Measurements from ENCODE around the gene RFC3. TPM values are rescaled to one million over a fixed set of nuclear protein-coding genes. Genes with fewer than 3 reads are reported as not detected.

The RFC3 gene
- total RNA-seq, 1 experiment from 2014 or later = 19.0 TPM

DNA sequence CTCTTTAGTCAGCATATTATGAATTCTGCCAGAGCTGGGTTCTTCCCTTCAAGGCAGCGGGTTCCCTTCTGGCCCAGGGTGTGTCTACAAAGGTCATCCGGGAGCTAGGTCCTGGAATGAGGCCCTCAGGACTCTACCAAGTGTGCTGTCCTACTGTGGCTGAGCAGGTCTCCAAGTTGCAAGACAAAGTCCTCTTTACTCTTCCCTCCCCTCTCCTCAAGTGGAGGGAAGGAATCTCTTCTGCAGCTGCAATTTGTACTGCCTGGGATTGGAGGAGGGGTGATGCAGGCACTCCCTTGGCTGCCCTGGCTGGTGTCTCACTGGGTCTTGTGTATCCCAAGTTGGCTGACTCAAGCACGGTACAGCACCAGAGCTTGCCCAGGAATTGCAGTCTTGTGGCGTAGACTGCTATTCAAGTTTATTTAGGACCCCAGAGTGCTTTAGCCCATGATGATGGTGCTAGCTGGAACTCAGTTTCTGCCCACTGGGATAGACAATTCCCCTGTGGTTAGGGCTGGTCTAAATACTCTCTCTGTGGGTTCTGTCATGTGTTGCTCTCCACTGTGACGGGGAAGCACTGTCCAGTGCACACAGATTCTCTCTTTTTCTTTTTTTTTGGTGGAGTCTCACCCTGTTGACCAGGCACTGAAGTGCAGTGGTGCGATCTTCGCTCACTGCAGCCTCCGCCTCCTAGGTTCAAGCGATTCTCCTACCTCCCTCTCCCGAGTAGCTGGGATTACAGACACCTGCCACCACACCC is 28.5 kb downstream of the RFC3 start:
- Histone ChIP-seq H3K9me3 (ENCODE audit: control insufficient read depth, insufficient read depth, low read depth, low read length) (no peaks in the 10 kb centered on the region), H3K36me3 (ENCODE audit: control insufficient read depth, insufficient read depth, low read length) (no peaks in the 10 kb centered on the region), H3K27ac (ENCODE audit: low read length) (no peak overlapping the region), H3K4me1 (ENCODE audit: control insufficient read depth, insufficient read depth, low read length) (no peaks in the 10 kb centered on the region), H3K27me3 (ENCODE audit: control insufficient read depth, insufficient read depth, low read length) (no peaks in the 10 kb centered on the region), H3K4me3 (ENCODE audit: low read depth in 2 of 2, low read length in 2 of 2) (no peak overlapping the region)
- intact Hi-C loops (cut with micrococcal nuclease; ENCODE audit: unreplicated experiment) (no loop called here), in situ Hi-C loops (cut with HindIII; ENCODE audit: low pct_unique_long_range_greater_than_20kb, low sequenced_read_pairs) (no loop called here)
- ATAC-seq (no peak), DNase-seq (ENCODE audit: low read depth, low spot score) (no peak)
- ChIA-PET CTCF (no interaction called here), POLR2A (no interaction called here)
- TF ChIP-seq CTCF (IDR thresholded peaks at IDR 0.05) (no peak), POLR2AphosphoS5 (IDR thresholded peaks at IDR 0.05; ENCODE audit: low read depth, low read length) (no peak), TCF7L2 (IDR thresholded peaks at IDR 0.05; ENCODE audit: low read depth, low read length) (no peak), SIN3A (IDR thresholded peaks at IDR 0.05; ENCODE audit: borderline replicate concordance, insufficient read depth, low read depth, low read length) (no peak)
- TF ChIP-seq, protein P1, sequence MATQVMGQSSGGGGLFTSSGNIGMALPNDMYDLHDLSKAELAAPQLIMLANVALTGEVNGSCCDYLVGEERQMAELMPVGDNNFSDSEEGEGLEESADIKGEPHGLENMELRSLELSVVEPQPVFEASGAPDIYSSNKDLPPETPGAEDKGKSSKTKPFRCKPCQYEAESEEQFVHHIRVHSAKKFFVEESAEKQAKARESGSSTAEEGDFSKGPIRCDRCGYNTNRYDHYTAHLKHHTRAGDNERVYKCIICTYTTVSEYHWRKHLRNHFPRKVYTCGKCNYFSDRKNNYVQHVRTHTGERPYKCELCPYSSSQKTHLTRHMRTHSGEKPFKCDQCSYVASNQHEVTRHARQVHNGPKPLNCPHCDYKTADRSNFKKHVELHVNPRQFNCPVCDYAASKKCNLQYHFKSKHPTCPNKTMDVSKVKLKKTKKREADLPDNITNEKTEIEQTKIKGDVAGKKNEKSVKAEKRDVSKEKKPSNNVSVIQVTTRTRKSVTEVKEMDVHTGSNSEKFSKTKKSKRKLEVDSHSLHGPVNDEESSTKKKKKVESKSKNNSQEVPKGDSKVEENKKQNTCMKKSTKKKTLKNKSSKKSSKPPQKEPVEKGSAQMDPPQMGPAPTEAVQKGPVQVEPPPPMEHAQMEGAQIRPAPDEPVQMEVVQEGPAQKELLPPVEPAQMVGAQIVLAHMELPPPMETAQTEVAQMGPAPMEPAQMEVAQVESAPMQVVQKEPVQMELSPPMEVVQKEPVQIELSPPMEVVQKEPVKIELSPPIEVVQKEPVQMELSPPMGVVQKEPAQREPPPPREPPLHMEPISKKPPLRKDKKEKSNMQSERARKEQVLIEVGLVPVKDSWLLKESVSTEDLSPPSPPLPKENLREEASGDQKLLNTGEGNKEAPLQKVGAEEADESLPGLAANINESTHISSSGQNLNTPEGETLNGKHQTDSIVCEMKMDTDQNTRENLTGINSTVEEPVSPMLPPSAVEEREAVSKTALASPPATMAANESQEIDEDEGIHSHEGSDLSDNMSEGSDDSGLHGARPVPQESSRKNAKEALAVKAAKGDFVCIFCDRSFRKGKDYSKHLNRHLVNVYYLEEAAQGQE (IDR thresholded peaks at IDR 0.05; ENCODE audit: insufficient read depth in 1 of 2, low read depth in 2 of 2, low read length in 1 of 2) = no peak
- BruUV-seq (replicated peaks) = no TSS peak

GRCh38 chr13:33849211-33849610 is 31.3 kb downstream of the RFC3 start:
- POLR2A ChIA-PET = no interaction called here
- H3K27ac ChIP-seq (ENCODE audit: low read length) = no peak overlapping the region
- no peak for ATAC-seq
- no peaks in the 10 kb centered on the region for H3K27me3 ChIP-seq (ENCODE audit: control insufficient read depth, insufficient read depth, low read length)
- in situ Hi-C loops (cut with HindIII; ENCODE audit: low pct_unique_long_range_greater_than_20kb, low sequenced_read_pairs) = no loop called here
- TF ChIP-seq, protein P1 (IDR thresholded peaks at IDR 0.05; ENCODE audit: insufficient read depth in 1 of 2, low read depth in 2 of 2, low read length in 1 of 2) = no peak
- TF ChIP-seq TCF7L2 (IDR thresholded peaks at IDR 0.05; ENCODE audit: low read depth, low read length) (no peak), CTCF (IDR thresholded peaks at IDR 0.05) (no peak), SIN3A (IDR thresholded peaks at IDR 0.05; ENCODE audit: borderline replicate concordance, insufficient read depth, low read depth, low read length) (no peak), POLR2AphosphoS5 (IDR thresholded peaks at IDR 0.05; ENCODE audit: low read depth, low read length) (no peak)
- CTCF ChIA-PET = no interaction called here
- H3K4me1 ChIP-seq (ENCODE audit: control insufficient read depth, insufficient read depth, low read length) = no peaks in the 10 kb centered on the region
- intact Hi-C loops (cut with micrococcal nuclease; ENCODE audit: unreplicated experiment) = no loop called here
- H3K36me3 ChIP-seq (ENCODE audit: control insufficient read depth, insufficient read depth, low read length) = no peaks in the 10 kb centered on the region
- no peaks in the 10 kb centered on the region for H3K9me3 ChIP-seq (ENCODE audit: control insufficient read depth, insufficient read depth, low read depth, low read length)
- no TSS peak for BruUV-seq (replicated peaks)
- DNase-seq (ENCODE audit: low read depth, low spot score) = no peak
- no peak overlapping the region for H3K4me3 ChIP-seq (ENCODE audit: low read depth in 2 of 2, low read length in 2 of 2)

All from Panc1 (cell line).